ENCODE results near the gene ERP29. TPM values are rescaled to one million over a fixed set of nuclear protein-coding genes. Genes with fewer than 3 reads are reported as not detected.

The ERP29 gene
- total RNA-seq = 100 to 1,000 TPM; 152 to 183 TPM
- polyA plus RNA-seq (2013, experiment 1 of 2) = 87.4 TPM
- polyA plus RNA-seq (2013, experiment 2 of 2) = 77.3 TPM
- long read RNA-seq, experiment 1, transcript ERP29-201 (3 exons, 1,735 nt) = major isoform, 54 of 92 reads
- long read RNA-seq, experiment 1, partial matches to known transcripts = 35 of 92 reads
- long read RNA-seq, experiment 1, other reads (novel, unspliced or antisense) = 1 of 92 reads
- long read RNA-seq, experiment 2, transcript ERP29-201 (3 exons, 1,735 nt) = major isoform, 199 of 213 reads
- long read RNA-seq, experiment 2, transcript ERP29-202 (2 exons, 1,333 nt) = minor isoform, 8 of 213 reads
- long read RNA-seq, experiment 2, partial matches to known transcripts = 5 of 213 reads
- long read RNA-seq, experiment 2, other reads (novel, unspliced or antisense) = 1 of 213 reads
- long read RNA-seq, experiment 3, transcript ERP29-202 (2 exons, 1,333 nt) = minor isoform, 7 of 513 reads
- long read RNA-seq, experiment 3, transcript ERP29-201 (3 exons, 1,735 nt) = major isoform, 487 of 513 reads
- long read RNA-seq, experiment 3, partial matches to known transcripts = 0 of 513 reads
- long read RNA-seq, experiment 3, other reads (novel, unspliced or antisense) = 19 of 513 reads
- long read RNA-seq, experiment 4, transcript ERP29-202 (2 exons, 1,333 nt) = minor isoform, 79 of 931 reads
- long read RNA-seq, experiment 4, transcript ERP29-201 (3 exons, 1,735 nt) = major isoform, 825 of 931 reads
- long read RNA-seq, experiment 4, partial matches to known transcripts = 13 of 931 reads
- long read RNA-seq, experiment 4, other reads (novel, unspliced or antisense) = 14 of 931 reads

DNA sequence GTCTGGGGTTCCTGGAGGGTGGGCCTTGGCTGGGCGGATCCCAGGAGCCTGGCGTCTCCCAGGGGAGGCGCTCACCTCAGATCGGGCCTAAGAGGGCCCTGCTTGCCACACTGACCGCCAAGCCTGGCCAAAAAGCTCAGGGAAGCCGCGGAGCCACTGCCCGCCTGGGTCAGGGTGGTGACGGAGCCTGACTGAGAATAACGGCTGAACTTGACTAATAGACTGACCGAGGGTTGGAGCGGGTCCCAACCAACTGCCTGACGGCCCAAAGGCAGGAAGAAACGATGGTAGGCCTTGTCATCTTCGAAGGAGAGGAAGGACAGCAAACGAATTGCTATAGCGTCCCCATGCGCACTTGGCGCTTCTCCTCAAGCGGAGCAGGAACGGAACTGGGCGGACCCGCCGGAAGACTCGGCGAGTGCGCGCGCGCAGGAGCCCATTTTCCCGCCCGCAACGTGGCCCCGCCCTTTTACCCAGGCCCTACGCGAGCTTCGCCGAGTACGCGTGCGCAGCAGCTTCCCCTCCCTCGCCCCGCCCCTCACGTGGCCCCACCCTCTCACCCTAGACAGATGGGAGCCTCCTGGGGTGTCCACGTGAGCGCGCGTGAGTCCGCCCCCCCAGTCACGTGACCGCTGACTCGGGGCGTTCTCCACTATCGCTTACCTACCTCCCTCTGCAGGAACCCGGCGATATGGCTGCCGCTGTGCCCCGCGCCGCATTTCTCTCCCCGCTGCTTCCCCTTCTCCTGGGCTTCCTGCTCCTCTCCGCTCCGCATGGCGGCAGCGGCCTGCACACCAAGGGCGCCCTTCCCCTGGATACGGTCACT, at the start of gene ERP29, which contains the start of gene TMEM116:
Gene ERP29, plus strand, starts transcription at position 652 of the 826 bp plus-strand sequence. Its CDS starts 40 bp downstream, at position 692.
Gene TMEM116, minus strand, starts transcription at position 391 of the 826 bp plus-strand sequence. CDS start 7,895 bp downstream, outside the sequence.
- H3K9me3 ChIP-seq (ENCODE audit: control insufficient read depth, low read length) = peaks cover 16% of the 10 kb centered on the region
- no peaks in the 10 kb centered on the region for H3K27me3 Mint-ChIP-seq (ENCODE audit: insufficient read depth)
- peaks cover 8% of the 10 kb centered on the region for H3K9me3 Mint-ChIP-seq
- peak within 1 kb of the TSS; percentile 88 for H3K27ac ChIP-seq (ENCODE audit: low read depth, low read length)
- H3K4me3 ChIP-seq (ENCODE audit: low read length) = peak within 1 kb of the TSS; percentile 92
- H3K4me1 ChIP-seq (ENCODE audit: control insufficient read depth, insufficient read depth, low read length) = no peaks in the 10 kb centered on the region
- H3K36me3 ChIP-seq (ENCODE audit: control insufficient read depth, insufficient read depth, low read length) = peaks cover 42% of the 10 kb centered on the region
- H3K9ac ChIP-seq (ENCODE audit: extremely low read depth, low read length, poor library complexity, severe bottlenecking) = peak within 1 kb of the TSS; percentile 92
- no peaks in the 10 kb centered on the region for H3K27me3 ChIP-seq (ENCODE audit: control insufficient read depth, insufficient read depth, low read length, poor library complexity, severe bottlenecking)
- H3K4me1 Mint-ChIP-seq = peaks cover 21% of the 10 kb centered on the region
- WGBS, 2 experiments (ENCODE audit: insufficient coverage in 1 of 2, insufficient read length in 1 of 2) = 0% methylated on average over 32 to 67 of the region's 67 CpGs
- H3K27ac Mint-ChIP-seq = peak within 1 kb of the TSS; percentile 99
- peak within 1 kb of the TSS; percentile 82 for H3K4me3 Mint-ChIP-seq
- DNase-seq = peak; percentile 100
- H3K36me3 Mint-ChIP-seq (ENCODE audit: low read depth) = peaks cover 36% of the 10 kb centered on the region
- TF ChIP-seq, protein P1, sequence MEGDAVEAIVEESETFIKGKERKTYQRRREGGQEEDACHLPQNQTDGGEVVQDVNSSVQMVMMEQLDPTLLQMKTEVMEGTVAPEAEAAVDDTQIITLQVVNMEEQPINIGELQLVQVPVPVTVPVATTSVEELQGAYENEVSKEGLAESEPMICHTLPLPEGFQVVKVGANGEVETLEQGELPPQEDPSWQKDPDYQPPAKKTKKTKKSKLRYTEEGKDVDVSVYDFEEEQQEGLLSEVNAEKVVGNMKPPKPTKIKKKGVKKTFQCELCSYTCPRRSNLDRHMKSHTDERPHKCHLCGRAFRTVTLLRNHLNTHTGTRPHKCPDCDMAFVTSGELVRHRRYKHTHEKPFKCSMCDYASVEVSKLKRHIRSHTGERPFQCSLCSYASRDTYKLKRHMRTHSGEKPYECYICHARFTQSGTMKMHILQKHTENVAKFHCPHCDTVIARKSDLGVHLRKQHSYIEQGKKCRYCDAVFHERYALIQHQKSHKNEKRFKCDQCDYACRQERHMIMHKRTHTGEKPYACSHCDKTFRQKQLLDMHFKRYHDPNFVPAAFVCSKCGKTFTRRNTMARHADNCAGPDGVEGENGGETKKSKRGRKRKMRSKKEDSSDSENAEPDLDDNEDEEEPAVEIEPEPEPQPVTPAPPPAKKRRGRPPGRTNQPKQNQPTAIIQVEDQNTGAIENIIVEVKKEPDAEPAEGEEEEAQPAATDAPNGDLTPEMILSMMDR (conservative IDR thresholded peaks at IDR 0.05) = peak; percentile 72

DNA sequence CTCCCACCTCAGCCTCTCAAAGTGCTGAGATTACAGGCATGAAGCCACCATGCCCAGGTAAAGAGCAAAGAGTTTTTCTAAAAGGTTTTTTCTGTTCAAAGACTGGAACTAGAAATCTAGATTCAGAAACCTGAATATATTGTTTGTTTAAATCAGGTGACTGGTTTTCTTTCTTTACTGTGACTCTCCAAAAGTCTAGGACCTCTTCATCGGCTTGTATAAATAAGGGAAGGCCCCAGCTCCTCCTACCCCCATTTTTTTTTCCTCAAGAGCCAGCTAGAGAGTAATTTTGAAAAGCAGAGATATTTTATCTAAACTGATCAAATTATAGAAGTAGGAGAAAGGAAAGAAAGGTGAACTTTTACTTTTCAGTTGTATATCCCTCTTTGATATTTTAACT, 48.3 kb upstream of the ERP29 start:
- H3K27me3 ChIP-seq (ENCODE audit: control insufficient read depth, insufficient read depth, low read length, poor library complexity, severe bottlenecking) = no peaks in the 10 kb centered on the region
- no peak overlapping the region for H3K27ac ChIP-seq (ENCODE audit: low read depth, low read length)
- 100% methylated on average over 1 of the region's 1 CpG; no CpG with 5 or more reads in 1 of the 2 experiments for WGBS, 2 experiments (ENCODE audit: insufficient coverage in 1 of 2, insufficient read length in 1 of 2)
- no peak for DNase-seq
- TF ChIP-seq, protein P1 (conservative IDR thresholded peaks at IDR 0.05) = no peak
- no peak overlapping the region for H3K27ac Mint-ChIP-seq
- no peaks in the 10 kb centered on the region for H3K4me1 ChIP-seq (ENCODE audit: control insufficient read depth, insufficient read depth, low read length)
- peaks cover 51% of the 10 kb centered on the region for H3K9me3 Mint-ChIP-seq
- peaks cover 36% of the 10 kb centered on the region for H3K36me3 Mint-ChIP-seq (ENCODE audit: low read depth)
- H3K4me1 Mint-ChIP-seq = peaks cover 23% of the 10 kb centered on the region
- H3K9ac ChIP-seq (ENCODE audit: extremely low read depth, low read length, poor library complexity, severe bottlenecking) = no peak overlapping the region
- H3K36me3 ChIP-seq (ENCODE audit: control insufficient read depth, insufficient read depth, low read length) = peaks cover 8% of the 10 kb centered on the region
- H3K4me3 Mint-ChIP-seq = no peak overlapping the region
- peaks cover 59% of the 10 kb centered on the region for H3K9me3 ChIP-seq (ENCODE audit: control insufficient read depth, low read length)
- peak overlapping the region; percentile 23 for H3K4me3 ChIP-seq (ENCODE audit: low read length)
- H3K27me3 Mint-ChIP-seq (ENCODE audit: insufficient read depth) = no peaks in the 10 kb centered on the region

DNA sequence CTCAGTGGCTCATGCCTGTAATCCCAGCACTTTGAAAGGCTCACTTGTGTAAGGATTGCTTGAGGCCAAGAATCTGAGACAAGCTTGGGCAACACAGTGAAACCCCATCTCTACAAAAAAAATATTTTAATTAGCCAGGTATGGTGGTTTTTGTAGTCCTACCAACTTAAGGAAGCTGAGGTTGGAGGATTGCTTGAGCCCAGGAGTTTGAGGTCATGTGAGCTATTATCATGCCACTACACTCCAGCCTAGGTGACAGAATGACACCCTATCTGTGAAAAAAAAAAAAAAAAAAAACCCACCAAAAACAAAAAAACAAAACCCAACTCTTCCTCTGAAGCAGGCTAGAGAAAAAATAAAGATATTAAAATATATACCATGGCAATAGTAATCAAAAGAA, 41.4 kb upstream of the ERP29 start:
- Mint-ChIP-seq H3K36me3 (ENCODE audit: low read depth) (peaks cover 16% of the 10 kb centered on the region), H3K27ac (no peak overlapping the region), H3K4me3 (no peak overlapping the region), H3K4me1 (peaks cover 16% of the 10 kb centered on the region), H3K27me3 (ENCODE audit: insufficient read depth) (no peaks in the 10 kb centered on the region), H3K9me3 (peaks cover 36% of the 10 kb centered on the region)
- H3K27me3 ChIP-seq (ENCODE audit: control insufficient read depth, insufficient read depth, low read length, poor library complexity, severe bottlenecking) = no peaks in the 10 kb centered on the region
- no peak for DNase-seq
- H3K9me3 ChIP-seq (ENCODE audit: control insufficient read depth, low read length) = peaks cover 47% of the 10 kb centered on the region
- no peak overlapping the region for H3K9ac ChIP-seq (ENCODE audit: extremely low read depth, low read length, poor library complexity, severe bottlenecking)
- no peak overlapping the region for H3K4me3 ChIP-seq (ENCODE audit: low read length)
- H3K4me1 ChIP-seq (ENCODE audit: control insufficient read depth, insufficient read depth, low read length) = no peaks in the 10 kb centered on the region
- H3K27ac ChIP-seq (ENCODE audit: low read depth, low read length) = no peak overlapping the region
- H3K36me3 ChIP-seq (ENCODE audit: control insufficient read depth, insufficient read depth, low read length) = no peaks in the 10 kb centered on the region
- TF ChIP-seq, protein P1 (conservative IDR thresholded peaks at IDR 0.05) = no peak

Measured in endodermal cell (in vitro differentiated cells).